Stomach (tissue), 4 donors: Measurements from ENCODE around the gene GTF3C2.

Experiments used
- CTCF ChIP-seq, 7 experiments: fragments of 450-650 bp in 4 of 7; fragments of 200-600 bp in 3 of 7; sonication (generic) in 3 of 7; IDR thresholded peaks; one replicate each; pipeline ENCODE4 v1.5.1; 2016 to 2019; ENCODE audit warnings: antibody characterized with exemption in 7 of 7, control low read depth in 2 of 7, mild to moderate bottlenecking in 1 of 7
- POLR2A ChIP-seq, 4 donors: fragments of 450-650 bp; IDR thresholded peaks; one replicate each; pipeline ENCODE4 v1.6.1; 2016; ENCODE audit warnings: antibody characterized with exemption in 4 of 4, control low read depth in 2 of 4, mild to moderate bottlenecking in 1 of 4, moderate library complexity in 1 of 4

DNA sequence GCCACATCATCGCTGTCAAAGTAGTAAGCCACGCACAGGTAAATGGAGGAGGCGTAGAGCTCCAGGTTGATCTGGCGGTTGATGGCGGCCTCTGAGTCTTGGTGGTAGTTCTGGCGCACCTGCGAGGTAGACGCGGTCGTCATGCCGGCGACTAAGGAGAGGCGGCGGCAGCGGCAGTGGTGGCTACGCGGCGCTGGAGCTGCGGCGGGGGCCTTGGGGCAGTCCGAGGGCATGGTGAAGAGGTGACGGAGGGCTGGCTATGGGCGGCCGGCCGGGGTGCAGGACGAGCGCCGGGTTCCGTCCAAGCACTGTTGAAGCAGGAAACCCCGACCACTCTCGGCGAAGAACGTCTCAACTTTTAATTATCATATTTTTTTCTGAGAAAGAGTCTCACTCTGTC, 36.7 kb upstream of the GTF3C2 start:
- TF ChIP-seq CTCF (IDR thresholded peaks at IDR 0.05), result no peak
- no peak for TF ChIP-seq POLR2A (IDR thresholded peaks at IDR 0.05)
